H1 (cell line): ENCODE results near the gene RAB3IL1. TPM values are rescaled to one million over a fixed set of nuclear protein-coding genes. Genes with fewer than 3 reads are reported as not detected.

Experiments
- CTCF ChIA-PET: fragments of 300-600 bp; sonication (Branson Sonifier 250); formaldehyde crosslinking; loops from one replicate; lab custom pipeline; 2021; ENCODE audit not compliant: partially characterized antibody; lab: Charles Lee
- POLR2A ChIA-PET: fragments of 300-600 bp; sonication (Branson Sonifier 250); formaldehyde crosslinking; loops from one replicate; lab custom pipeline; 2021; ENCODE audit warnings: inconsistent platforms; ENCODE audit not compliant: partially characterized antibody; lab: Charles Lee
- DNase-seq, 2 experiments: peaks; one replicate each; pipeline versions ENCODE4 v3.0.0 to v3.0.0-alpha.2; 2010 to 2022; ENCODE audit warnings: low spot score in 2 of 2, low read depth in 1 of 2, mixed read lengths in 1 of 2
- FAIRE-seq: peaks from 2 replicates; lab custom pipeline; 2011; peaks lifted over from hg19 to GRCh38; lab: Jason Lieb, UNC
- H2AFZ ChIP-seq: 2 replicates; pipeline ENCODE4 v1.8.1; 2012; ENCODE audit warnings: low read length, inconsistent platforms
- H2AK5ac ChIP-seq: 2 replicates; pipeline ENCODE4 v1.6.1; 2013; ENCODE audit warnings: low read depth, low read length
- H2BK120ac ChIP-seq: replicated peaks from 2 replicates; pipeline ENCODE3; 2013; ENCODE audit warnings: low read depth, low read length, inconsistent platforms
- H2BK12ac ChIP-seq: 2 replicates; pipeline ENCODE4 v1.6.1; 2013; ENCODE audit warnings: low read depth, low read length
- H2BK15ac ChIP-seq: 2 replicates; pipeline ENCODE4 v1.6.1; 2013; ENCODE audit warnings: low read length
- H2BK20ac ChIP-seq: 2 replicates; pipeline ENCODE4 v1.6.1; 2013; ENCODE audit warnings: low read length
- H2BK5ac ChIP-seq: 2 replicates; pipeline ENCODE4 v1.6.1; 2013; ENCODE audit warnings: low read depth, low read length
- H3K14ac ChIP-seq: 2 replicates; pipeline ENCODE4 v1.6.1; 2013; ENCODE audit warnings: inconsistent platforms; ENCODE audit not compliant: insufficient read length
- H3K18ac ChIP-seq: 2 replicates; pipeline ENCODE4 v1.6.1; 2013; ENCODE audit warnings: low read length; ENCODE audit errors: extremely low read depth
- H3K23ac ChIP-seq: 2 replicates; pipeline ENCODE4 v1.6.1; 2013; ENCODE audit warnings: inconsistent platforms; ENCODE audit not compliant: insufficient read length
- H3K23me2 ChIP-seq: 2 replicates; pipeline ENCODE4 v1.6.1; 2013; ENCODE audit warnings: low read depth, low read length
- H3K27ac ChIP-seq: 2 replicates; pipeline ENCODE4 v1.6.1; 2011; ENCODE audit warnings: low read depth, low read length, inconsistent platforms
- H3K27me3 ChIP-seq, 4 experiments: replicated peaks in 1 of 4; 1 replicate in 1 of 4; 2 replicates in 3 of 4; pipeline versions ENCODE4 v1.6.1 to v1.8.1; 2011 to 2013; ENCODE audit warnings: low read length in 3 of 4, mild to moderate bottlenecking in 3 of 4, inconsistent platforms in 2 of 4, mixed read lengths in 2 of 4, moderate library complexity in 1 of 4; ENCODE audit not compliant: control insufficient read depth in 3 of 4, insufficient read depth in 3 of 4; ENCODE audit errors: extremely low read depth in 1 of 4
- H3K36me3 ChIP-seq, 4 experiments: 2 replicates each; pipeline versions ENCODE4 v1.6.1 to v1.8.1; 2011 to 2013; ENCODE audit warnings: mild to moderate bottlenecking in 4 of 4, low read length in 3 of 4, moderate library complexity in 2 of 4, control low read depth in 1 of 4, inconsistent platforms in 1 of 4; ENCODE audit not compliant: insufficient read depth in 4 of 4, control insufficient read depth in 2 of 4
- H3K4ac ChIP-seq: replicated peaks from 2 replicates; pipeline ENCODE3; 2013; ENCODE audit warnings: low read length, low read depth, mixed read lengths, inconsistent platforms; ENCODE audit not compliant: insufficient read length
- H3K4me1 ChIP-seq, 4 experiments: replicated peaks in 1 of 4; 1 replicate in 1 of 4; 2 replicates in 3 of 4; pipeline versions ENCODE4 v1.6.1 to v1.8.1; 2011 to 2013; ENCODE audit warnings: low read length in 3 of 4, inconsistent platforms in 2 of 4, mixed read lengths in 1 of 4; ENCODE audit not compliant: insufficient read depth in 4 of 4, control insufficient read depth in 3 of 4
- H3K4me2 ChIP-seq, 2 experiments: 2 replicates each; pipeline versions ENCODE4 v1.6.1 to v1.8.1; 2011 to 2013; ENCODE audit warnings: low read depth in 2 of 2, low read length in 2 of 2, control low read depth in 1 of 2, inconsistent platforms in 1 of 2, mild to moderate bottlenecking in 1 of 2; ENCODE audit not compliant: insufficient read depth in 1 of 2
- H3K4me3 ChIP-seq, 4 experiments: fragments of 200-600, 300-600 bp in 1 of 4; sonication (generic), shearing (Covaris generic), sonication (Bioruptor Twin) in 1 of 4; 2 replicates each; pipeline versions ENCODE4 v1.5.1 to v1.8.1; 2011 to 2016; ENCODE audit warnings: low read length in 4 of 4, low read depth in 3 of 4, control low read depth in 2 of 4, inconsistent platforms in 2 of 4, mild to moderate bottlenecking in 2 of 4, mixed read lengths in 1 of 4, moderate library complexity in 1 of 4; ENCODE audit not compliant: insufficient read depth in 2 of 4; ENCODE audit errors: extremely low read depth in 1 of 4
- H3K56ac ChIP-seq: replicated peaks from 2 replicates; pipeline ENCODE3; 2013; ENCODE audit warnings: low read depth, mild to moderate bottlenecking, mixed read lengths, low read length, inconsistent platforms; ENCODE audit not compliant: insufficient read length
- H3K79me1 ChIP-seq: 2 replicates; pipeline ENCODE4 v1.6.1; 2013; ENCODE audit warnings: low read depth, low read length, control low read depth
- H3K79me2 ChIP-seq, 2 experiments: 2 replicates each; pipeline versions ENCODE4 v1.6.1 to v1.8.1; 2012 to 2013; ENCODE audit warnings: low read length in 2 of 2, mild to moderate bottlenecking in 2 of 2, inconsistent platforms in 1 of 2; ENCODE audit not compliant: insufficient read depth in 2 of 2, control insufficient read depth in 1 of 2
- H3K9ac ChIP-seq, 4 experiments: replicated peaks in 1 of 4; 1 replicate in 1 of 4; 2 replicates in 3 of 4; pipeline versions ENCODE4 v1.6.1 to v1.8.1; 2011 to 2013; ENCODE audit warnings: low read depth in 3 of 4, low read length in 3 of 4, control low read depth in 2 of 4, mild to moderate bottlenecking in 2 of 4, moderate library complexity in 2 of 4, inconsistent platforms in 1 of 4; ENCODE audit errors: extremely low read depth in 1 of 4
- H3K9me3 ChIP-seq, 2 experiments: 2 replicates each; pipeline versions ENCODE4 v1.6.1 to v1.8.1; 2012 to 2013; ENCODE audit warnings: mild to moderate bottlenecking in 2 of 2, moderate library complexity in 2 of 2, control low read depth in 1 of 2, inconsistent platforms in 1 of 2, low read depth in 1 of 2, low read length in 1 of 2, mixed read lengths in 1 of 2; ENCODE audit not compliant: insufficient read depth in 2 of 2
- H4K20me1 ChIP-seq, 2 experiments: replicated peaks in 1 of 2; 2 replicates each; pipeline versions ENCODE3 to v1.8.1; 2011 to 2013; ENCODE audit warnings: inconsistent platforms in 2 of 2, low read length in 2 of 2, mild to moderate bottlenecking in 1 of 2; ENCODE audit not compliant: insufficient read depth in 2 of 2, control insufficient read depth in 1 of 2
- H4K5ac ChIP-seq: 2 replicates; pipeline ENCODE4 v1.6.1; 2013; ENCODE audit warnings: low read length, low read depth, mixed read lengths, inconsistent platforms; ENCODE audit not compliant: insufficient read length
- H4K8ac ChIP-seq: 2 replicates; pipeline ENCODE4 v1.8.0; 2013; ENCODE audit warnings: mild to moderate bottlenecking, moderate library complexity, low read length, inconsistent platforms; ENCODE audit not compliant: insufficient read depth; ENCODE audit errors: extremely low read depth
- H4K91ac ChIP-seq: replicated peaks from 2 replicates; pipeline ENCODE3; 2013; ENCODE audit warnings: low read length, mixed read lengths, inconsistent platforms; ENCODE audit not compliant: insufficient read length
- POLR2AphosphoS5 ChIP-seq: IDR thresholded peaks from 2 replicates; pipeline ENCODE4 v1.6.1; 2011; ENCODE audit warnings: low read depth, low read length
- RXRA ChIP-seq: IDR thresholded peaks from 2 replicates; pipeline ENCODE4 v1.6.1; 2011; ENCODE audit warnings: low read depth, mild to moderate bottlenecking, low read length, moderate library complexity; ENCODE audit not compliant: insufficient read depth
- WGBS, 2 experiments: shearing (Covaris generic) in 1 of 2; methylation state at CpG; one replicate each; pipeline versions ENCODE4 v1.1.6 to v1.1.7; 2013 to 2015; ENCODE audit warnings: low lambda C conversion rate in 2 of 2, mixed read lengths in 2 of 2, inconsistent platforms in 1 of 2, low coverage in 1 of 2, missing lambda C conversion rate in 1 of 2; ENCODE audit not compliant: insufficient replicate concordance in 2 of 2, insufficient coverage in 1 of 2, insufficient read length in 1 of 2; ENCODE audit errors: extremely low coverage in 1 of 2, missing lambda C conversion rate in 1 of 2; 5-methylcytosine and 5-hydroxymethylcytosine counted together
- polyA plus RNA-seq, 7 experiments: library from polyadenylated mRNA; depleted of rRNA in 3 of 7; stranded (reverse) in 5 of 7; unstranded in 2 of 7; fragments of >200 nt in 5 of 7; fragments of 200-250 nt in 2 of 7; gene quantifications; 1 replicate in 5 of 7; 2 replicates in 1 of 7; 4 replicates in 1 of 7; pipeline versions ENCODE4 v1.2.1 to v1.2.3, GENCODE V29; 2011 to 2013; ENCODE audit warnings: missing spikeins in 2 of 7, mixed read lengths in 2 of 7
- total RNA-seq: library from RNA; stranded (reverse); fragmentation: NEBNext Ultra II Directional; extraction: Animal tissue kit (Norgen Biotek cat#: 25700); gene quantifications from 2 replicates; pipeline ENCODE4 v1.2.1, GENCODE V29; 2021

RAB3IL1 gene
- total and polyA plus RNA-seq, 2 of the 8 experiments (the other 6 are each of a cell fraction or from before 2014, with no cell fraction given), result 6.8 to 7.9 TPM

DNA sequence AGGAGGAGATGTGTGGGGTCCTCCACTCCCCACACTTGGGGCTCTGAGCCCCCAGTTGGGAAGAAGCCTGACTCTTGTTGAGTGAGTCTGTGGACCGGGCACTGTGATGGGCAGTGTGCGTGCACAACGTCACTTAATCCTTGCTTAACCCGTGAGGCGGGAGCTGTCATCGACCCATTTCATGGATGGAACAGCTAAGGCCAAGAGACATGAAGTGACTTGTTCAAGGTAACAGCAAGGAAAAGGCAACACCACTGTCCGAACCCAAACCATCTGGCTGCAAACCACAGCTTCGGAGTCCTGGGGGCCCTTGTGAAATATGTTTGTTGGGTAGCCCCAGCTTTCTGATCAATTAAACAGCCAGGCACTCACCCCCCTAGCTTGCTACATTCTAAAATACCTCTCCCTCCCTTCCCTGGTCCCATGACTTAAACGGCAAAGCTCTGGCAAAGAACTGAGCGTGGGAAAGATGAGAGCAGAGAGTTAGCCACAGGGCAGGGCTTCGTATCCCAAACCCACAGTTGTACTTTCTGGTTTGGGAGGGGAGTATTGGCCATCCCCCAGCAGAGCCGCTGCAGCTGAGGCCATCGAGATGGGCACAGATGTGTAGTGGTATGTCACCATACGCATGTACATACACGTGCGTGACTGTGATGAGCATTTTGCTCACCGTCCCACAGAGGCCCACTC lies 63.0 kb downstream of the RAB3IL1 start:
- ChIA-PET POLR2A (interaction anchor here (1.0 to 2.8 kb wide), 9 partner anchors 9 to 54 kb away, joined by 3 to 7 read pairs (median 4); no protein-coding TSS in a partner anchor), CTCF (interaction anchor here (0.9 to 2.2 kb wide), 6 partner anchors 12 to 57 kb away, joined by 3 to 8 read pairs (median 4); no protein-coding TSS in a partner anchor)
- no peak overlapping the region for H4K5ac ChIP-seq
- H2AFZ ChIP-seq, result no peak overlapping the region
- H3K18ac ChIP-seq, result no peak overlapping the region
- FAIRE-seq, result no peak
- H2BK20ac ChIP-seq, result no peak overlapping the region
- H3K36me3 ChIP-seq, result peaks cover 31 to 73% (median 62%) of the 10 kb centered on the region in 4 experiments
- peak; percentile 43; the same call in 1 of the 2 replicates for TF ChIP-seq POLR2AphosphoS5
- TF ChIP-seq RXRA, result no peak
- H2AK5ac ChIP-seq, result no peak overlapping the region
- no peak overlapping the region for H3K4me2 ChIP-seq
- no peak overlapping the region for H3K4ac ChIP-seq
- no peak overlapping the region for H2BK15ac ChIP-seq
- no peak overlapping the region for H3K14ac ChIP-seq
- no peak overlapping the region for H3K4me3 ChIP-seq
- no peak overlapping the region for H4K8ac ChIP-seq
- no peak overlapping the region for H4K91ac ChIP-seq
- no peak overlapping the region for H2BK120ac ChIP-seq
- H3K23me2 ChIP-seq, result no peaks in the 10 kb centered on the region
- no peak for DNase-seq
- H4K20me1 ChIP-seq, result peaks cover 11 to 38% of the 10 kb centered on the region in 2 experiments
- no peak overlapping the region for H2BK12ac ChIP-seq
- no peak overlapping the region for H3K56ac ChIP-seq
- H3K79me2 ChIP-seq, result no peaks in the 10 kb centered on the region
- H3K9me3 ChIP-seq, result no peaks in the 10 kb centered on the region
- H3K23ac ChIP-seq, result no peak overlapping the region
- H3K27me3 ChIP-seq, result no peaks in the 10 kb centered on the region
- H3K79me1 ChIP-seq, result peaks cover 11% of the 10 kb centered on the region
- H2BK5ac ChIP-seq, result no peak overlapping the region
- H3K9ac ChIP-seq, result no peak overlapping the region
- 92% methylated on average over 17 of the region's 17 CpGs; no CpG with 5 or more reads in 1 of the 2 experiments for WGBS, 2 experiments
- no peaks in the 10 kb centered on the region for H3K4me1 ChIP-seq
- no peak overlapping the region for H3K27ac ChIP-seq
